ENCODE measurements around the gene IQGAP2.

DNA sequence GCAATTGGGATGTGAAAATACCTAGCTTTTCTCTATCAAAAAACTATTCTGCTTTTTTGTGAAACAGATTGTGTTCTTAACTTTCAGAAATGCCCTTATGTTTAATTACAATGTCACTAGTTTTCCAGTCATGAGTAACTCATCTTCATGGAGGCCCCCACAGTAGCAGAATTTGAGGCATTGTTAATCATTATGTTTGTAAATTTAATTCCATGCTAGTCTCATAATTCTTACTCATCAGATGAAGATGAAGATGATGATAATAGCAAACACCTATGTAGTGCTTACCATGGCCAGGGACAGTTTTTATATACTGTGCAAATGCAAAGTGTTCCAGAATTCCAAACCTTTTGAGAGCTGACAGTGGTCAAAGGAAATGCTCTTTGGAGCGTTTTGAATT, 285.1 kb downstream of the IQGAP2 start:
- no peak for TF ChIP-seq POLR2A (IDR thresholded peaks at IDR 0.05)
- TF ChIP-seq, protein P1, sequence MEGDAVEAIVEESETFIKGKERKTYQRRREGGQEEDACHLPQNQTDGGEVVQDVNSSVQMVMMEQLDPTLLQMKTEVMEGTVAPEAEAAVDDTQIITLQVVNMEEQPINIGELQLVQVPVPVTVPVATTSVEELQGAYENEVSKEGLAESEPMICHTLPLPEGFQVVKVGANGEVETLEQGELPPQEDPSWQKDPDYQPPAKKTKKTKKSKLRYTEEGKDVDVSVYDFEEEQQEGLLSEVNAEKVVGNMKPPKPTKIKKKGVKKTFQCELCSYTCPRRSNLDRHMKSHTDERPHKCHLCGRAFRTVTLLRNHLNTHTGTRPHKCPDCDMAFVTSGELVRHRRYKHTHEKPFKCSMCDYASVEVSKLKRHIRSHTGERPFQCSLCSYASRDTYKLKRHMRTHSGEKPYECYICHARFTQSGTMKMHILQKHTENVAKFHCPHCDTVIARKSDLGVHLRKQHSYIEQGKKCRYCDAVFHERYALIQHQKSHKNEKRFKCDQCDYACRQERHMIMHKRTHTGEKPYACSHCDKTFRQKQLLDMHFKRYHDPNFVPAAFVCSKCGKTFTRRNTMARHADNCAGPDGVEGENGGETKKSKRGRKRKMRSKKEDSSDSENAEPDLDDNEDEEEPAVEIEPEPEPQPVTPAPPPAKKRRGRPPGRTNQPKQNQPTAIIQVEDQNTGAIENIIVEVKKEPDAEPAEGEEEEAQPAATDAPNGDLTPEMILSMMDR (IDR thresholded peaks at IDR 0.05), result no peak
- TF ChIP-seq POLR2AphosphoS5 (IDR thresholded peaks at IDR 0.05), result no peak
